ENCODE measurements around the gene LRRFIP1. TPM values are rescaled to one million over a fixed set of nuclear protein-coding genes. Genes with fewer than 3 reads are reported as not detected.
A peak's percentile ranks its signal among the peaks of the same experiment; 100 is the strongest.

Gene LRRFIP1
- total and polyA plus RNA-seq, 2 of the 13 experiments (the other 11 are each of a cell fraction or from before 2014, with no cell fraction given), result 15.9 to 40.5 TPM

- TF ChIP-seq, protein P1, sequence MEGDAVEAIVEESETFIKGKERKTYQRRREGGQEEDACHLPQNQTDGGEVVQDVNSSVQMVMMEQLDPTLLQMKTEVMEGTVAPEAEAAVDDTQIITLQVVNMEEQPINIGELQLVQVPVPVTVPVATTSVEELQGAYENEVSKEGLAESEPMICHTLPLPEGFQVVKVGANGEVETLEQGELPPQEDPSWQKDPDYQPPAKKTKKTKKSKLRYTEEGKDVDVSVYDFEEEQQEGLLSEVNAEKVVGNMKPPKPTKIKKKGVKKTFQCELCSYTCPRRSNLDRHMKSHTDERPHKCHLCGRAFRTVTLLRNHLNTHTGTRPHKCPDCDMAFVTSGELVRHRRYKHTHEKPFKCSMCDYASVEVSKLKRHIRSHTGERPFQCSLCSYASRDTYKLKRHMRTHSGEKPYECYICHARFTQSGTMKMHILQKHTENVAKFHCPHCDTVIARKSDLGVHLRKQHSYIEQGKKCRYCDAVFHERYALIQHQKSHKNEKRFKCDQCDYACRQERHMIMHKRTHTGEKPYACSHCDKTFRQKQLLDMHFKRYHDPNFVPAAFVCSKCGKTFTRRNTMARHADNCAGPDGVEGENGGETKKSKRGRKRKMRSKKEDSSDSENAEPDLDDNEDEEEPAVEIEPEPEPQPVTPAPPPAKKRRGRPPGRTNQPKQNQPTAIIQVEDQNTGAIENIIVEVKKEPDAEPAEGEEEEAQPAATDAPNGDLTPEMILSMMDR (CRISPR knock-in tag; IDR thresholded peaks at IDR 0.05), result peak; percentile 31; the same call in 1 of the 2 replicates
- peak; percentile 52; the same call in 1 of the 2 replicates for TF ChIP-seq NFKB2 (CRISPR knock-in tag; IDR thresholded peaks at IDR 0.05; ENCODE audit: borderline replicate concordance)
- 0 out of 2 replicates have a peak, but pooled peaks have one; percentile 42 for TF ChIP-seq SSRP1 (CRISPR knock-in tag; IDR thresholded peaks at IDR 0.05)
- TF ChIP-seq ZSCAN9 (CRISPR knock-in tag; IDR thresholded peaks at IDR 0.05; ENCODE audit: borderline replicate concordance), result peak; percentile 66; the same call in 1 of the 2 replicates
- TF ChIP-seq, protein P2, sequence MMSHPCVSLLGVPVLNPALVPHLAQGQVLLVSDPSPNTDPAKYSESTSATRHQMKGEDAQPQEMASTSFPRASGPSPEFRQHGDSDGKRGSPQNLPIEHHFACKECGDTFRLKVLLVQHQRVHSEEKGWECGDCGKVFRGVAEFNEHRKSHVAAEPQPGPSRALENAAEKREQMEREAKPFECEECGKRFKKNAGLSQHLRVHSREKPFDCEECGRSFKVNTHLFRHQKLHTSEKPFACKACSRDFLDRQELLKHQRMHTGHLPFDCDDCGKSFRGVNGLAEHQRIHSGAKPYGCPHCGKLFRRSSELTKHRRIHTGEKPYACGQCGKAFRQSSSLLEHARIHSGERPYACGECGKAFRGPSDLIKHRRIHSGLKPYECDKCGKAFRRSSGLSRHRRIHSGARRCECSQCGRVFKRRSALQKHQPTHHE (CRISPR knock-in tag; IDR thresholded peaks at IDR 0.05; ENCODE audit: borderline replicate concordance), result no peak
- TF ChIP-seq PRDM15 (CRISPR knock-in tag; IDR thresholded peaks at IDR 0.05), result no peak
- peak; percentile 71; the same call in 1 of the 2 replicates for TF ChIP-seq CCDC6 (CRISPR knock-in tag; IDR thresholded peaks at IDR 0.05)
- peak; percentile 49; the same call in 1 of the 2 replicates for TF ChIP-seq JUN (CRISPR knock-in tag; IDR thresholded peaks at IDR 0.05)
- TF ChIP-seq NFIC (IDR thresholded peaks at IDR 0.05; ENCODE audit: low read length), result peak; percentile 75; the same call in 1 of the 2 replicates
- no peak for TF ChIP-seq GRHL1 (CRISPR knock-in tag; conservative IDR thresholded peaks at IDR 0.05)
- TF ChIP-seq FOSL1 (CRISPR knock-in tag; IDR thresholded peaks at IDR 0.05; ENCODE audit: borderline replicate concordance), result peak; percentile 51; the same call in 1 of the 2 replicates
- peak; percentile 85 for TF ChIP-seq PHF21A (CRISPR knock-in tag; IDR thresholded peaks at IDR 0.05)
- TF ChIP-seq ZNF253 (CRISPR knock-in tag; IDR thresholded peaks at IDR 0.05; ENCODE audit: borderline replicate concordance), result no peak
- TF ChIP-seq GMEB2 (CRISPR knock-in tag; IDR thresholded peaks at IDR 0.05; ENCODE audit: low read depth), result no peak
- TF ChIP-seq, protein P3, sequence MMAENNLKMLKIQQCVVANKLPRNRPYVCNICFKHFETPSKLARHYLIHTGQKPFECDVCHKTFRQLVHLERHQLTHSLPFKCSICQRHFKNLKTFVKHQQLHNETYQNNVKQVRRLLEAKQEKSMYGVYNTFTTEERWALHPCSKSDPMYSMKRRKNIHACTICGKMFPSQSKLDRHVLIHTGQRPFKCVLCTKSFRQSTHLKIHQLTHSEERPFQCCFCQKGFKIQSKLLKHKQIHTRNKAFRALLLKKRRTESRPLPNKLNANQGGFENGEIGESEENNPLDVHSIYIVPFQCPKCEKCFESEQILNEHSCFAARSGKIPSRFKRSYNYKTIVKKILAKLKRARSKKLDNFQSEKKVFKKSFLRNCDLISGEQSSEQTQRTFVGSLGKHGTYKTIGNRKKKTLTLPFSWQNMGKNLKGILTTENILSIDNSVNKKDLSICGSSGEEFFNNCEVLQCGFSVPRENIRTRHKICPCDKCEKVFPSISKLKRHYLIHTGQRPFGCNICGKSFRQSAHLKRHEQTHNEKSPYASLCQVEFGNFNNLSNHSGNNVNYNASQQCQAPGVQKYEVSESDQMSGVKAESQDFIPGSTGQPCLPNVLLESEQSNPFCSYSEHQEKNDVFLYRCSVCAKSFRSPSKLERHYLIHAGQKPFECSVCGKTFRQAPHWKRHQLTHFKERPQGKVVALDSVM (CRISPR knock-in tag; IDR thresholded peaks at IDR 0.05), result peak; percentile 48; the same call in 1 of the 2 replicates
- no peak for TF ChIP-seq POLR2AphosphoS2 (IDR thresholded peaks at IDR 0.05; ENCODE audit: low read depth, low read length)
These were observed 116.3 kb downstream of the LRRFIP1 start (continued) for GRCh38 chr2:237743561-237744269.

Measured in HepG2 (cell line).